Skin of body (tissue), 2 donors: ENCODE results near the gene ARPC5. TPM values are rescaled to one million over a fixed set of nuclear protein-coding genes. Genes with fewer than 3 reads are reported as not detected.
"Not testable (repeated sequence)": the region's sequence is repeated elsewhere in the genome, so short reads cannot be mapped to it uniquely, and the experiment has no call there.

ENCODE experiments used
- DNase-seq: peaks from one replicate; lab custom pipeline; 2025; lab: John Stamatoyannopoulos, UW
- total RNA-seq: library from RNA; depleted of rRNA; stranded (reverse); fragments of >200 nt; gene quantifications from one replicate; pipeline ENCODE4 v1.2.3, GENCODE V29; 2014

The ARPC5 gene
- total RNA-seq, 1 donor from 2014 or later = 79.5 TPM

DNA sequence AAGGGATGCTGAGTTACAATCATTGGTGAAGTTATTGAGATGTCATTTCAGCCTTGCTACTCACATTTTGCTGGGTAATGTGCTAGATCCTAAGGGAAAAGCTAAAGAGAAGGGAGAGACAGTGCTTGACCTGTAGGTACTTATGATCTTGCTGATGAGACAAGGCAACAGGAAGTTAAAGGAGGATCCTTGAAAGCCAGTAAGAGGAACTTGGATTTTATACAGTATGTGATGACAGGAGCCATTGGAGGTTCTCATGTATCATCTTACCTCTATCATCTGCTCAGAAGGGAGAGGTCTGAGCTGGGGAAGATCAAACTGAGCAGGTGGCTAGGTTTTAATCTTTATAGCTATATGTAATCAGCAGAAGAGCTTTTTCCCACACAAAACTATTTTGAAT lies 11.2 kb upstream of the ARPC5 start:
- no peak for DNase-seq

GRCh38 chr1:183645531-183645930 lies 9.9 kb upstream of the ARPC5 start:
- no peak for DNase-seq

GRCh38 chr1:183642166-183642565 lies 6.6 kb upstream of the ARPC5 start:
- no peak for DNase-seq

DNA sequence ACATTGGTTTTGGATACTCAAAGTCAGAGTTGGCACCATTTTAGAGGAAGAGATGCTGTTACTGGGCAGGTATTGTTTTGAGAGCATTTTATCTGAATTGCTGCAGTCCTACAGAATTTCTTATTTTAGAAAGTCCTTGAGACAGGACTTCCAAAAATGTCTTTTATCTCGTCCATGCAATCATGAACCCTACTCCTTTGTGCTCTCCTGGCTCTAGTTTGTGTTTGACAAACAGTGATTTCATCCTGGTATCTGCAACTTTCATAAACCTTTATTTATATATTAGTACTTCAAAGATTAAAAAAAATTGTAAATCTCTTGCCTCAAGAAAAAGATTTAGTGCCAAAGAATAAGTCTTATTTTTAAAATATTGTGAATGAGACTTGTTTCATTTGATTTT lies 4.6 kb upstream of the ARPC5 start:
- no peak for DNase-seq

- DNase-seq = no peak
Observed at GRCh38 chr1:183638649-183639387, 3.2 kb upstream of the ARPC5 start.

- no peak for DNase-seq
Observed at GRCh38 chr1:183636783-183637182, 1.2 kb upstream of the ARPC5 start.

- DNase-seq = no peak
Observed at GRCh38 chr1:183636334-183636682, 725 bp upstream of the ARPC5 start.

DNA sequence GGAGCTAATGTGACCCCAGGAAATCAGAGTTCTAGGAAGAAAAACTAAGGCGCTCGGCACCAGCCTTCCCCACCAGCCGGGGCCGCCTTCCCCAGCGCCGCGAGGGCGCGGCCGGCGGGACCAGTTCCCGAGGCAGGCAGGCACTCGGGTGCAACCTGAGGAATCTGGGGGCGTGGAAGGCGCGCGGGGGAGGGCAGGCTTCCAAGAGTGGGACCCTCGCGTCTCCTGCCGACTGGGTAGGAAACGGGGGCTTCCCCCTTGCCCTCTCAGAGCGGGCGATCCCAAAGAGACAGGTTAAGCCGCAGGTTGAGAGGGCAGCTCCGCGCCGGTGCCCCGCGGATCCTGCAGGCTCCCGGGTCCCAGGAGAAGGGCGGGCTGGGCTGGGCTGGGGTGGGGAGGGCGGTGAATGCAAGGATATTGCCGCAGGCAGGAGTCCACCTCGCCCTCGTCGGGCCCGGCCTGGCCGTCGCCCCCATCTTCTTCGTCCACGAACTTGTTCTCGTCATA lies 431 bp downstream of the ARPC5 start:
- DNase-seq = no peak

GRCh38 chr1:183634429-183635065 lies 1.0 kb downstream of the ARPC5 start:
- no peak for DNase-seq

GRCh38 chr1:183633676-183634343 lies 1.8 kb downstream of the ARPC5 start:
- peak; percentile 61 for DNase-seq

GRCh38 chr1:183632964-183633363 lies 2.6 kb downstream of the ARPC5 start:
- DNase-seq = no peak

- no peak for DNase-seq
Observed at GRCh38 chr1:183632114-183632513, 3.5 kb downstream of the ARPC5 start.

DNA sequence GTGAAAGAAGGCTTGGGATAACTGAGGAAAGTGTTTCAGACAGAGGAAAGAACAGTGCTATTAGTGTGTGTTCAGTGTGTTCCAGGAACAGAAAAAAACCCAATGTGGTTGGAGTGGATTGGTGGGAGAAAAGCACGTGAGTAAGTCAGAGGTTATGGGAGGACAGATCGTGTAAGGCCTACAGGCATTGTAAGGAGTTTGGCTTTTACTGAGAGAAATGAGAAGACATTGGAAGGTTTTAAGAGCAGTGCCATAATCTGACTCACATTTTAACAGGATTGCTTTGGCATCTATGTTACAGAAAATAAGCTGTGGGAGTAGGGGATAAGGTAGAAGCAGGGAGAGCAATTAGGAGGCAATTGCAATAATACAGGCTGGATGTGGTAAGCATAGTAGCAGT lies 4.8 kb downstream of the ARPC5 start:
- no peak for DNase-seq

GRCh38 chr1:183628537-183628936 lies 7.0 kb downstream of the ARPC5 start:
- DNase-seq = no peak

DNA sequence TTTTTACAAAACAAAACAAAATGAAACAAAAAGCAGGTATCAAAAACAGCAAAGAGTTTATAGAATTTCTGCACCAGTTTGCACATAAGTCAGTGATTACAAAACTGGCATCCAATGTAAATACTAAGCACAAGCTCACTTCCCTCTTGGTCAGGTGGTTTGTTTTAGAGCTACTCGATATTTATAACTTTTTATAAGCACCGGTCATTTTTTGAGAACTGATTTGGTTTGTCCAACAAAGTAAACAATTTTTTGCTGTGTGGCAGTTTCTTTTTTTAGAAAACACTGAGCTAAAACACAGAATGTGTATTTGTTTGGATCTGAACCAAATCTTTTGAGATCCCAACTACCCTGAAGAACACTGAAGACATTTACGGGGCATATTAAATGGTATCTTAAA lies 9.3 kb downstream of the ARPC5 start:
- DNase-seq = not testable (repeated sequence)

DNA sequence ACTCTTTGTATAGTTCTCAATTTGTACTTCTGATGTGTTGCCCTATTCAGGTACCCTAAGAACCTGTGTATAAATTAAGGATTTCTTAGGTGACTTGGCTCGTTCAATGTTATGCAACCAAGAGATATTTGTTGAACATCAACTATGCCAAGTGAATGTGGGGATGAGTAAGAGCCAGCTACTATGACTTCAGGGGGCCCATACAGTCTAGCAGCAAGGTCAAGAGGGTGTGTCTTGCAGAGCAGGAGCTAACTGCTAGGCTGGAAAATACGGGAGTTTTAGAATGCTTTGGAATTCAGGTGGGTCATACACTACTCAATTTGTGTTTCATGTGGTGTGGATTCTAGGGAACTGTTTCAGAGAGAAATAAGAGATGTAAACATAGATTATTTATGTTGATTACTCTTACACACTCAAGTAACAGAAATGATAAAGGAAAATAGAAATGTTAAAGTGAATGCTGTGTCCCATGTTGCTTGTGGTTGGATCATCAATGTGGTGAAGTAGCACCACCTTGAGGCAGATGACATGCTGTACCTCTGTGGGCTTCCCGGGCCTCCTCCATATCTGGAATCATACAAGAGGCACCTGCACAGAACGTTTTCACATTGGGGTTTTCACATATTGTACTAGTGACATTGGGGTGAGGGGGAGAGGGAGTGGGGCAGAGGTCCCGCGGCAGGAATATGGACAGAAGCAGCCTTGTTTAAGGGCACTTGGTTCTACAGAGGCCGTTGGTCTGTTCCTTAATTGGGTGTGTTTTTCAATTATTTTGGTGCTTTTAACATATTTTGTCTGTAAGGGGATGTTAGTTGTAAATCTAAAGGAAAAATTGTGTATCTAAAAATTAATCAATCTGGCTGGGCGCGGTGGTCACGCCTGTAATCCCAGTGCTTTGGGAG lies 12.4 kb downstream of the ARPC5 start:
- peak; percentile 33 for DNase-seq

- DNase-seq = no peak
Observed at GRCh38 chr1:183622013-183622412, 13.6 kb downstream of the ARPC5 start.

DNA sequence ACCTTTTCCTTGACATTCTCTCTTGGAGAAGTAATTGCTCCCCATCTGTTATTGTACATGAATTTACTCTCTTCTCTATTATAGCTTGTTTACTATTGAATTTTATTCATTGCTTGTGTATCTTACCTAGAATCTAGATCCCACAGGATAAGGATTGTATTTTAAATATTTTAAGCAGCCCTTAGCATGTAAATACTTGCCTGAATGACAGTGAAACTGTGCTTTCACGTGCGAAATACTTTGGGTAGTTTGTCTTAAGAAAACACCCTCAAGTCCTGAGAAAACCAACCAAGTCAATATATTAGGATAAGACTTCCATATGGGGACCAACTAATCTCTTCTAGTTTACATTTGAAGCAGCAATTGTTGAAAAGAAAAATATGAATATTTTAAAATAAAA lies 15.3 kb downstream of the ARPC5 start:
- DNase-seq = no peak

DNA sequence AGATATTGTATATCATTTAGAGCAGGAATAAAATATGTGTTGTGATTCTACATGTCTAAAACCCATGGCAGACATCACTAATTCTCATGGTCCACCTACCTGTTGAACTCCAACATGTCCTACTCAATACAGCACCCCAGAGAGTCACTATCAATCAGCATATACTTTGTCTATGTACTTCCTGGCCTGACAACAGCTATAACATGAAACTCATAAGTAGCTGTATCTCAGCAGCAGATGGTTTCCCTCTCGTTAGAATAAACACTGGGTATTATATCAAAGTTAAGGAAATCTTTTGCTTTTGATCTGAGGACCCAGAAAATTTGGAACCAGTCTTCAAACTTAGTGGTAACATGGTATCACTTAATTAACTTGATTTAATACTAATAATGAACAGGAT lies 15.8 kb downstream of the ARPC5 start:
- DNase-seq = no peak

DNA sequence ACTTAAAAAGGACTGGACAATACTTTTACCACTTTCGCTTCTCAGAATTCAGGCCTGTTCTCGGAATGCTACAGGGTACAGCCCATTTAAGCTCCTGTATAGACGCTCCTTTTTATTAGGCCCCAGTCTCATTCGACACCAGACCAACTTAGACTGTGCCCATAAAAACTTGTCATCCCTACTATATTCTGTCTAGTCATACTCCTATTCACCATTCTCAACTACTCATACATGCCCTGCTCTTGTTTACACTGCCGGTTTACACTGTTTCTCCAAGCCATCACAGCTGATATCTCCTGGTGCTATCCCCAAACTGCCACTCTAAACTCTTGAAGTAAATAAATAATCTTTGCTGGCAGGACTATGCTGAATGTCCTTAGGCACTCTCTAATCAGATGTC lies 17.4 kb downstream of the ARPC5 start:
- DNase-seq = not testable (repeated sequence)

DNA sequence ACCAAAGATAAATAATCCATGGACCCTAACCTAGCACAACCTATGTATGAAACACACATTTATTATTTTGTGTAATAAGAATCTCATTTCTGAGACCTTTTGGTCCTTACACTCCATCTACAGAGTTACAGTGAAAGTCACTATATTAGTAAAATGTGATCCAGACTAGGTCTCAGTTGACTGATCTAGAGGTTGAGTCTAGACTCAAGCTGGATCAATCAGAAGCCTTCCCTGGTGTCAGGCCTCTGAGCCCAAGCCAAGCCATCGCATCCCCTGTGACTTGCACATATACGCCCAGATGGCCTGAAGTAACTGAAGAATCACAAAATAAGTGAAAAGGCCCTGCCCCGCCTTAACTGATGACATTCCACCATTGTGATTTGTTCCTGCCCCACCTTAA lies 22.6 kb downstream of the ARPC5 start:
- DNase-seq = not testable (repeated sequence)

DNA sequence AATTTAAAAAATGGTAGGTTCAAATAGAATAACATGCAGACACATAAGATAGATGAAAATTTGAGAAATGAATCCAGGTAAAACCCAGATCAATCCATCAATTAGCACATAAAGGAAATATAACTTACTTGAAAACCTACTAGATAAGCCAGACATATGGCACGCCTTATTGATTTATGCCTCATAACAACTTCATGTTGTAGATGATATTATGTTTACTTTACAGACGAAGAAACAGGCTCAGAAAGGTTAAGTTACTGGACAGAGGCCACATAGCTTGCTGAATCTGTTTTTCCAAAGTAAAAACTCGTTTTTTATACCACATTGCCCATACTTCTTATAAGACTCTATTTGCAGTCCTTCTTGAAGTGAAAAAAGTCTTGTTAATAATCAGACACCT lies 23.2 kb downstream of the ARPC5 start:
- DNase-seq = no peak
